OCI-LY3 (cell line): ENCODE data around the gene CD248.

Experiments
- H2AFZ ChIP-seq: fragments of 200-600, 300-600 bp; shearing (Covaris generic); 2 replicates; pipeline ENCODE4 v1.6.0; 2014; ENCODE audit warnings: antibody characterized with exemption, low read depth, low read length
- H3K27ac ChIP-seq: fragments of 200-600, 300-600 bp; sonication (generic); 2 replicates; pipeline ENCODE4 v1.5.1; 2014; ENCODE audit warnings: mild to moderate bottlenecking, low read length, moderate library complexity, mixed read lengths
- H3K27me3 ChIP-seq: fragments of 200-600, 300-600 bp; sonication (generic); 2 replicates; pipeline ENCODE4 v1.6.1; 2014; ENCODE audit warnings: low read depth, low read length, mixed read lengths
- H3K36me3 ChIP-seq: fragments of 200-600, 300-600 bp; sonication (generic); replicated peaks from 2 replicates; pipeline ENCODE3; 2014; ENCODE audit warnings: low read depth, low read length, mixed read lengths
- H3K4me1 ChIP-seq: fragments of 300-600, 200-600 bp; sonication (generic); 2 replicates; pipeline ENCODE4 v1.6.1; 2014; ENCODE audit warnings: low read length, mixed read lengths
- H3K4me2 ChIP-seq: fragments of 200-600, 300-600 bp; sonication (generic); 2 replicates; pipeline ENCODE4 v1.6.1; 2014; ENCODE audit warnings: low read length, mixed read lengths
- H3K4me3 ChIP-seq: fragments of 300-600, 200-600 bp; sonication (generic); 2 replicates; pipeline ENCODE4 v1.5.1; 2014; ENCODE audit warnings: antibody characterized with exemption, mild to moderate bottlenecking, low read length, moderate library complexity
- H3K79me2 ChIP-seq: fragments of 300-600, 200-600 bp; shearing (Covaris generic); 2 replicates; pipeline ENCODE4 v1.6.1; 2014; ENCODE audit warnings: mild to moderate bottlenecking, low read length, mixed read lengths
- H3K9ac ChIP-seq: fragments of 300-600, 200-600 bp; shearing (Covaris generic); 2 replicates; pipeline ENCODE4 v1.6.0; 2014; ENCODE audit warnings: mild to moderate bottlenecking, low read length, moderate library complexity
- H3K9me3 ChIP-seq: fragments of 200-600, 300-600 bp; shearing (Covaris generic); 2 replicates; pipeline ENCODE4 v1.6.1; 2014; ENCODE audit warnings: low read length, mixed read lengths; ENCODE audit not compliant: insufficient read depth
- H4K20me1 ChIP-seq: fragments of 200-600, 300-600 bp; sonication (generic); 2 replicates; pipeline ENCODE4 v1.6.1; 2016; ENCODE audit warnings: low read length, mixed read lengths; ENCODE audit not compliant: insufficient read depth
- CTCF ChIP-seq: fragments of 200-600, 300-600 bp; sonication (generic); IDR thresholded peaks from 2 replicates; pipeline ENCODE4 v1.5.1; 2014; ENCODE audit warnings: antibody characterized with exemption, low read length, low read depth
- EZH2phosphoT487 ChIP-seq: fragments of 200-600 bp; shearing (Covaris generic); IDR thresholded peaks from 2 replicates; pipeline ENCODE4 v1.6.1; 2018; ENCODE audit warnings: antibody characterized with exemption, mixed run types, low read depth

The CD248 gene

DNA sequence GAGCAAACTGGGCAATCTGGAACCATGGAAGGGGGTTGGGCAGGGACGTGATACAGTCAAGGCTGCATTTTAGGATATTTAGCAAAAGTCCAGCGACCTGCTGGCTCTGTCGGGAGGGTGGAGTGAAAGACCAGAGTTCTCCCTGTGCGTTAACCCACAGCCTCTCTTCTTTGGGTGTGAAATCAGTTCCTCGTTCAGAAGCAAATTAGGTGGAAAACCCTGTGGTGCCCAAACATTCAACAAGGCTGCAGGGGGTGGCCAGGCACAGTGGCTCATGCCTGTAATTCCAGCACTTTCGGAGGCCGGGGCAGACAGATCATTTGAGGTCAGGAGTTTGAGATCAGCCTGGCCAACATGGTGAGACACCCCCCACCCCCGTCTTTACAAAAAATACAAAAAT lies 19.2 kb downstream of the CD248 start:
- Histone ChIP-seq H4K20me1 (no peaks in the 10 kb centered on the region), H3K4me2 (no peak overlapping the region), H3K27ac (no peak overlapping the region), H3K79me2 (no peaks in the 10 kb centered on the region), H3K36me3 (no peaks in the 10 kb centered on the region), H3K9ac (no peak overlapping the region), H3K4me1 (peaks cover 5% of the 10 kb centered on the region), H2AFZ (no peak overlapping the region), H3K4me3 (no peak overlapping the region), H3K9me3 (no peaks in the 10 kb centered on the region), H3K27me3 (no peaks in the 10 kb centered on the region)
- TF ChIP-seq EZH2phosphoT487 (no peak), CTCF (no peak)

DNA sequence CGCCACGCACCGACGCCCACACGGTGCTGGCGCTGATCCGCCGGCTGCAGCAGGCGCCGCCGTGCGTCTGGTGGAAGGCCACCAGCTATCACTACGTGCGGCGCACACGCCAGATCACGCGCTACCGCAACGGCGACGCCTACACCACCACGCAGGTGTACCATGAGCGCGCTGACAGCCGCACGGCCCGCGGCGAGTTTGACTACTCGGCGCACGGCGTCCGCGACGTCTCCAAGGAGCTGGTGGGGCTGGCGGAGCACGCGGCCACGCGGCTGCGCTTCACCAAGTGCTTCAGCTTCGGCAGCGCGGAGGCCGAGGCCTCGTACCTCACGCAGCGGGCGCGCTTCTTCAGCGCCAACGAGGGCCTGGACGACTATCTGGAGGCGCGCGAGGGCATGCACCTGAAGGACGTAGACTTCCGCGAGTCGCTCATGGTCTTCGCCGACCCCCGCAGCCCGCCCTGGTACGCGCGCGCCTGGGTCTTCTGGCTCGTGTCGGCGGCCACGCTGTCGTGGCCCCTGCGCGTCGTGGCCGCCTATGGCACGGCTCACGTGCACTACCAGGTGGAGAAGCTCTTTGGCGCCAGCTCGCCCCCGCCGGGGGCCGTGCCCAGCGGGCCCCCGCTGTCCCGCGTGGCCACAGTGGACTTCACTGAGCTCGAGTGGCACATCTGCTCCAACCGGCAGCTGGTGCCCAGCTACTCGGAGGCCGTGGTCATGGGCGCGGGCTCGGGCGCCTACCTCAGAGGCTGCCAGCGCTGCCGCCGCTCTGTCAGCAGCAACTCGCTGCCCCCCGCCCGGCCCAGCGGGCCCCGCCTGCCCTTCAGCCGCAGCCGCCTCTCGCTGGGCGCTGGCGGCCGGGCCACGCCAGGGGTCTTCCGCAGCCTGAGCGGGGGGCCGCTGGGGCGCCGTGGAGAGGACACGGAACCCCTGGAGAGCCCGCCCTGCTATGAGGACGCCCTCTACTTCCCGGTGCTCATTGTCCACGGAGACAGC lies 21.9 kb downstream of the CD248 start:
- Histone ChIP-seq H3K27me3 (no peaks in the 10 kb centered on the region), H3K9me3 (no peaks in the 10 kb centered on the region), H3K27ac (no peak overlapping the region), H3K4me1 (peaks cover 10% of the 10 kb centered on the region), H3K36me3 (no peaks in the 10 kb centered on the region), H4K20me1 (no peaks in the 10 kb centered on the region), H3K9ac (no peak overlapping the region), H3K4me3 (no peak overlapping the region), H2AFZ (no peak overlapping the region), H3K79me2 (peaks cover 3% of the 10 kb centered on the region), H3K4me2 (no peak overlapping the region)
- TF ChIP-seq EZH2phosphoT487 (no peak), CTCF (no peak)

DNA sequence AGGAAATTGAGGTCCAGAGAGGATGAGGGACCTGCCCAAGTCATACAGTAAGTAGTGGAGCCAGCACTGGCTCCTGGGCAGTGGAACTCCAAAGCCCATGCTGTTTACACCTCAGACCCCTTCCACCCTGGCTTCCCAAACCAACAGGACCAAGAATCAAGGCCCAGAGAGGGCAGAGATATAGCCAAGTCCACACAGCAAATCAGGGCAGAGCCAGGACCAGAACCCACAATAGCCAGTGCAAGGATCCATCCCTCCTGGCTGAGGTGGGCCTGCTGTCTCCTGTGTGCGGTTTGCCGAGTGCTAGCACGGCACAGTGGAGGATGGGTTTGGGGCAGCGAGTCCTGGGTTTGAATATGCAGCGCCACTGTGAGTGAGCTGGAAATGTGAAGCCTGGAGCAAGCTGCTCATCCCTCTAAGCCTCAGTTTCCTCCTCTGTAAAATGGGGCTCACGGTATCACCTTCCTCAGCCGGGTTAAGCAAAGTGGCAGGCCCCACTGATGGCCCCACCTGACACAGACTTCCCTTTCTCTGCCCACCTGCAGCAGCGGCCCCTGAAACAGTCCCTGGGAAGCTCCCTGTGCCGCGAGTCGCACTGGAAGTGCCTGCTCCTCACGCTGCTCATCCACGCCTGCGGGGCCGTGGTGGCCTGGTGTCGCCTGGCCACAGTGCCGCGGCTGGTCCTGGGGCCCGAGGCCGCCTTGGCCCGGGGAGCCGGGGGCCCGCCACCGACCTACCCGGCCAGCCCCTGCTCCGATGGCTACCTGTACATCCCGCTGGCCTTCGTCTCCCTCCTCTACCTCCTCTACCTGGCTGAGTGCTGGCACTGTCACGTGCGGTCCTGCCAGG lies 22.8 kb downstream of the CD248 start:
- H3K79me2 ChIP-seq, result peaks cover 8% of the 10 kb centered on the region
- H3K27me3 ChIP-seq, result no peaks in the 10 kb centered on the region
- H2AFZ ChIP-seq, result no peak overlapping the region
- peaks cover 12% of the 10 kb centered on the region for H3K4me1 ChIP-seq
- no peaks in the 10 kb centered on the region for H3K9me3 ChIP-seq
- H3K27ac ChIP-seq, result no peak overlapping the region
- no peaks in the 10 kb centered on the region for H3K36me3 ChIP-seq
- TF ChIP-seq EZH2phosphoT487, result no peak
- no peak for TF ChIP-seq CTCF
- no peak overlapping the region for H3K4me2 ChIP-seq
- H4K20me1 ChIP-seq, result no peaks in the 10 kb centered on the region
- H3K9ac ChIP-seq, result no peak overlapping the region
- H3K4me3 ChIP-seq, result no peak overlapping the region

DNA sequence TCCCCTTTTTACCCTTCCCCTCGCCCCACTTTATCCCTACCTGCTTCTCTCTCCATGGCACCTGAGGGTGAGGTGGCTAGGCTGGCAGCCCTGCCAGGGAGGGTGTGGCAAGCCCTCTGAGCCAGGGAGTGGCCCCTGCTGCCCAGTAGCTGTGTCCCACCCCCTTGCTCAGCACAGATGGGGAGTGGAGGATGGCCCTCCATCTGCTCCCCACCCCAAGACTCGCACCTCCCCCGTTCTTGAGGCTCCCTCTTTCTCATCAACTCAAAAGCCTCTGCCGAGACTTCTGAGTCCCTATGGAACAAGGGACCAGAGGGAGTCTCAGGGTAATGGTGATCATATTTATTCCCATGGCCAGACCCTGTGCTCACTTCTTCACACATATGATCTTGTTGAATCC lies 23.5 kb downstream of the CD248 start:
- H3K4me3 ChIP-seq, result no peak overlapping the region
- no peaks in the 10 kb centered on the region for H3K36me3 ChIP-seq
- H3K9me3 ChIP-seq, result no peaks in the 10 kb centered on the region
- no peak overlapping the region for H2AFZ ChIP-seq
- H3K4me1 ChIP-seq, result peaks cover 12% of the 10 kb centered on the region
- no peaks in the 10 kb centered on the region for H4K20me1 ChIP-seq
- H3K79me2 ChIP-seq, result peaks cover 12% of the 10 kb centered on the region
- TF ChIP-seq CTCF (no peak), EZH2phosphoT487 (no peak)
- H3K9ac ChIP-seq, result no peak overlapping the region
- no peak overlapping the region for H3K27ac ChIP-seq
- H3K27me3 ChIP-seq, result no peaks in the 10 kb centered on the region
- no peak overlapping the region for H3K4me2 ChIP-seq
